COLO668 (cell line): ENCODE results near the gene TRAPPC1.

Source experiments
- DNase-seq: peaks from one replicate; lab custom pipeline; 2025; ENCODE audit not compliant: unreplicated experiment; lab: John Stamatoyannopoulos, UW

Gene TRAPPC1

GRCh38 chr17:7881276-7882054, 50.3 kb downstream of the TRAPPC1 start:
- DNase-seq = peak; percentile 13
